IMR-90 (cell line): ENCODE results near the gene CCDC7. TPM values are rescaled to one million over a fixed set of nuclear protein-coding genes. Genes with fewer than 3 reads are reported as not detected.
A peak's percentile ranks its signal among the peaks of the same experiment; 100 is the strongest.

ENCODE experiments used
- ATAC-seq: fragments of 200-7000 bp; cut with Tn5 transposase; 2 replicates; pipeline ENCODE4 v1.9.1; 2020; ENCODE audit warnings: low read depth, mild to moderate bottlenecking, moderate library complexity
- BruUV-seq: library from RNA; stranded (reverse); fragments of 400-500 nt; replicated peaks from 2 replicates; lab custom pipeline; 2021; lab: Mats Ljungman, UMichigan
- CTCF ChIA-PET: fragments of 300-600 bp; formaldehyde crosslinking; extraction: SDS; loops from one replicate; lab custom pipeline; 2021; ENCODE audit warnings: antibody characterized with exemption; lab: Yijun Ruan, JAX
- POLR2A ChIA-PET: fragments of 300-600 bp; sonication (Branson Sonifier 250); formaldehyde crosslinking; loops from one replicate; lab custom pipeline; 2022; ENCODE audit warnings: antibody characterized with exemption; ENCODE audit not compliant: unreplicated experiment; lab: Charles Lee
- DNase-seq: peaks from one replicate; pipeline ENCODE4 v3.0.0; 2013
- H2AFZ ChIP-seq: replicated peaks from 2 replicates; pipeline ENCODE3; 2013; ENCODE audit warnings: low read length, mild to moderate bottlenecking; ENCODE audit not compliant: poor library complexity
- H2AK5ac ChIP-seq: 2 replicates; pipeline ENCODE4 v1.6.1; 2013; ENCODE audit warnings: low read depth, low read length, inconsistent platforms
- H2AK9ac ChIP-seq: replicated peaks from 2 replicates; pipeline ENCODE3; 2013; ENCODE audit warnings: mild to moderate bottlenecking, low read depth, low read length, moderate library complexity; ENCODE audit not compliant: poor library complexity
- H2BK120ac ChIP-seq: 2 replicates; pipeline ENCODE4 v1.6.1; 2013; ENCODE audit warnings: low read depth, low read length, inconsistent platforms
- H2BK15ac ChIP-seq: 3 replicates; pipeline ENCODE4 v1.6.1; 2013; ENCODE audit warnings: low read depth, low read length, inconsistent platforms
- H2BK20ac ChIP-seq: 2 replicates; pipeline ENCODE4 v1.6.1; 2013; ENCODE audit warnings: low read depth, mild to moderate bottlenecking, inconsistent platforms, low read length, moderate library complexity
- H2BK5ac ChIP-seq: 2 replicates; pipeline ENCODE4 v1.6.1; 2013; ENCODE audit warnings: mild to moderate bottlenecking, low read depth, low read length, inconsistent platforms; ENCODE audit not compliant: poor library complexity, severe bottlenecking
- H3K14ac ChIP-seq: replicated peaks from 2 replicates; pipeline ENCODE4 v1.6.1; 2013; ENCODE audit warnings: low read depth, low read length, inconsistent platforms
- H3K18ac ChIP-seq: 2 replicates; pipeline ENCODE4 v1.6.1; 2013; ENCODE audit warnings: low read depth, low read length, control low read depth
- H3K23ac ChIP-seq: 2 replicates; pipeline ENCODE4 v1.6.1; 2013; ENCODE audit warnings: low read depth, low read length, inconsistent platforms
- H3K27ac ChIP-seq: 2 replicates; pipeline ENCODE4 v1.5.1; 2013; ENCODE audit warnings: mild to moderate bottlenecking, control low read depth, low read length; ENCODE audit not compliant: insufficient read depth
- H3K27me3 ChIP-seq: 2 replicates; pipeline ENCODE4 v1.6.1; 2013; ENCODE audit warnings: low read length; ENCODE audit not compliant: control insufficient read depth, insufficient read depth
- H3K36me3 ChIP-seq: 2 replicates; pipeline ENCODE4 v1.6.1; 2013; ENCODE audit warnings: low read length, mixed read lengths; ENCODE audit not compliant: control insufficient read depth, insufficient read depth
- H3K4ac ChIP-seq: 2 replicates; pipeline ENCODE4 v1.6.1; 2013; ENCODE audit warnings: low read depth, low read length, inconsistent platforms
- H3K4me1 ChIP-seq: 2 replicates; pipeline ENCODE4 v1.6.1; 2013; ENCODE audit warnings: low read length, mixed read lengths; ENCODE audit not compliant: control insufficient read depth, insufficient read depth
- H3K4me2 ChIP-seq: 2 replicates; pipeline ENCODE4 v1.6.1; 2013; ENCODE audit warnings: low read depth, mild to moderate bottlenecking, control low read depth, low read length, moderate library complexity
- H3K4me3 ChIP-seq: 2 replicates; pipeline ENCODE4 v1.5.1; 2013; ENCODE audit warnings: low read depth, mild to moderate bottlenecking, control low read depth, low read length, moderate library complexity; ENCODE audit not compliant: insufficient read depth
- H3K56ac ChIP-seq: 2 replicates; pipeline ENCODE4 v1.6.1; 2013; ENCODE audit warnings: low read length, inconsistent platforms; ENCODE audit not compliant: insufficient read depth; ENCODE audit errors: extremely low read depth
- H3K79me1 ChIP-seq, 2 experiments: 2 replicates each; pipeline ENCODE4 v1.6.1; 2013; ENCODE audit warnings: low read length in 2 of 2, inconsistent platforms in 1 of 2, low read depth in 1 of 2
- H3K9ac ChIP-seq: 2 replicates; pipeline ENCODE4 v1.6.1; 2013; ENCODE audit warnings: low read depth, low read length, control low read depth
- H3K9me1 ChIP-seq: 2 replicates; pipeline ENCODE4 v1.6.1; 2013; ENCODE audit warnings: low read length, inconsistent platforms; ENCODE audit not compliant: insufficient read depth
- H3K9me3 ChIP-seq: 2 replicates; pipeline ENCODE4 v1.6.1; 2013; ENCODE audit warnings: low read length; ENCODE audit not compliant: control insufficient read depth, insufficient read depth
- H4K20me1 ChIP-seq: 2 replicates; pipeline ENCODE4 v1.6.1; 2013; ENCODE audit warnings: low read length, inconsistent platforms; ENCODE audit not compliant: insufficient read depth
- H4K5ac ChIP-seq: 2 replicates; pipeline ENCODE4 v1.6.1; 2013; ENCODE audit warnings: mild to moderate bottlenecking, low read depth, low read length, control low read depth
- H4K8ac ChIP-seq, 2 experiments: 2 replicates each; pipeline ENCODE4 v1.6.1; 2013; ENCODE audit warnings: low read depth in 2 of 2, low read length in 2 of 2, control low read depth in 1 of 2, inconsistent platforms in 1 of 2
- H4K91ac ChIP-seq: 2 replicates; pipeline ENCODE4 v1.6.1; 2013; ENCODE audit warnings: low read depth, low read length, inconsistent platforms; ENCODE audit not compliant: insufficient read depth
- BHLHE40 ChIP-seq: fragments of 150-350 bp; IDR thresholded peaks from 2 replicates; pipeline ENCODE4 v1.6.1; 2016; ENCODE audit warnings: mild to moderate bottlenecking, low read depth, low read length
- CEBPB ChIP-seq: IDR thresholded peaks from 2 replicates; pipeline ENCODE4 v1.6.1; 2012; ENCODE audit warnings: low read depth, low read length, improper control_type of control experiment
- CHD1 ChIP-seq: IDR thresholded peaks from 2 replicates; pipeline ENCODE4 v1.6.1; 2012; ENCODE audit warnings: low read depth, low read length, improper control_type of control experiment
- FOS ChIP-seq: fragments of 150-350 bp; IDR thresholded peaks from 2 replicates; pipeline ENCODE4 v1.6.1; 2016; ENCODE audit warnings: low read depth, low read length
- MAFK ChIP-seq: IDR thresholded peaks from 2 replicates; pipeline ENCODE4 v1.6.1; 2012; ENCODE audit warnings: low read depth, low read length, improper control_type of control experiment
- MAZ ChIP-seq: IDR thresholded peaks from 2 replicates; pipeline ENCODE4 v1.6.1; 2012; ENCODE audit warnings: low read depth, mild to moderate bottlenecking, low read length, improper control_type of control experiment, moderate library complexity, borderline replicate concordance
- MXI1 ChIP-seq: IDR thresholded peaks from 2 replicates; pipeline ENCODE4 v1.6.1; 2012; ENCODE audit warnings: low read depth, mild to moderate bottlenecking, low read length, moderate library complexity, borderline replicate concordance
- NFE2L2 ChIP-seq: fragments of 150-350 bp; IDR thresholded peaks from 2 replicates; pipeline ENCODE4 v1.6.1; 2016; ENCODE audit warnings: low read depth, mild to moderate bottlenecking, low read length
- POLR2A ChIP-seq: IDR thresholded peaks from 2 replicates; pipeline ENCODE4 v1.6.1; 2012; ENCODE audit warnings: mild to moderate bottlenecking, low read depth, low read length
- RAD21 ChIP-seq: IDR thresholded peaks from 2 replicates; pipeline ENCODE4 v1.6.1; 2012; ENCODE audit warnings: low read length, improper control_type of control experiment
- RCOR1 ChIP-seq: IDR thresholded peaks from 2 replicates; pipeline ENCODE4 v1.6.1; 2012; ENCODE audit warnings: mild to moderate bottlenecking, low read length, improper control_type of control experiment; ENCODE audit not compliant: insufficient replicate concordance
- RFX5 ChIP-seq: IDR thresholded peaks from 2 replicates; pipeline ENCODE4 v1.8.0; 2012; ENCODE audit warnings: low read depth, mild to moderate bottlenecking, low read length, moderate library complexity
- SMC3 ChIP-seq: fragments of 150-350 bp; IDR thresholded peaks from 2 replicates; pipeline ENCODE4 v1.6.1; 2016; ENCODE audit warnings: low read depth, mild to moderate bottlenecking, antibody characterized with exemption, low read length, moderate library complexity
- WGBS, 2 experiments: methylation state at CpG; one replicate each; pipeline versions ENCODE4 v1.1.5 to v1.1.7; 2013; ENCODE audit warnings: missing lambda C conversion rate in 2 of 2; ENCODE audit not compliant: insufficient read length in 1 of 2; ENCODE audit errors: extremely low coverage in 2 of 2; 5-methylcytosine and 5-hydroxymethylcytosine counted together
- dilution Hi-C: fragments of 300-500 bp; cut with HindIII; formaldehyde crosslinking; loops from one replicate; pipeline ENCODE4 v1.14.3; 2018; ENCODE audit warnings: low sequenced_read_pairs; ENCODE audit not compliant: unreplicated experiment
- in situ Hi-C: fragments of 300-500 bp; cut with MboI; formaldehyde crosslinking; loops from 3 replicates; pipeline ENCODE4 v1.14.3; 2019; ENCODE audit warnings: low sequenced_read_pairs, inconsistent platforms, mixed read lengths
- intact Hi-C: fragments of 100-400 bp; cut with micrococcal nuclease; formaldehyde crosslinking; loops from 2 replicates; pipeline ENCODE4 v1.10.0; 2022
- polyA plus RNA-seq, 3 experiments: library from polyadenylated mRNA; depleted of rRNA; stranded (reverse); fragments of >200 nt; gene quantifications; 2 replicates each; pipeline ENCODE4 v1.2.3, GENCODE V29; 2012; ENCODE audit warnings: low replicate concordance in 1 of 3
- total RNA-seq: library from RNA; depleted of rRNA; stranded (reverse); fragments of >200 nt; gene quantifications from 2 replicates; pipeline ENCODE4 v1.2.3, GENCODE V29; 2012
- TF ChIP-seq, protein P1 (sequence below): conservative IDR thresholded peaks from 2 replicates; pipeline ENCODE4 v1.5.1; 2012; ENCODE audit warnings: mild to moderate bottlenecking, low read depth, low read length, improper control_type of control experiment
- TF ChIP-seq, protein P2 (sequence below): fragments of 150-350 bp; IDR thresholded peaks from 2 replicates; pipeline ENCODE4 v1.6.1; 2016; ENCODE audit warnings: low read depth, mild to moderate bottlenecking, low read length, moderate library complexity, borderline replicate concordance
- TF ChIP-seq, protein P3 (sequence below): fragments of 150-350 bp; IDR thresholded peaks from 2 replicates; pipeline ENCODE4 v1.6.1; 2017; ENCODE audit warnings: mild to moderate bottlenecking, antibody characterized with exemption, low read length, low read depth

The CCDC7 gene
- total and polyA plus RNA-seq, 2 of the 4 experiments (the other 2 are of a cell fraction): 0.74 to 4.3 TPM

DNA sequence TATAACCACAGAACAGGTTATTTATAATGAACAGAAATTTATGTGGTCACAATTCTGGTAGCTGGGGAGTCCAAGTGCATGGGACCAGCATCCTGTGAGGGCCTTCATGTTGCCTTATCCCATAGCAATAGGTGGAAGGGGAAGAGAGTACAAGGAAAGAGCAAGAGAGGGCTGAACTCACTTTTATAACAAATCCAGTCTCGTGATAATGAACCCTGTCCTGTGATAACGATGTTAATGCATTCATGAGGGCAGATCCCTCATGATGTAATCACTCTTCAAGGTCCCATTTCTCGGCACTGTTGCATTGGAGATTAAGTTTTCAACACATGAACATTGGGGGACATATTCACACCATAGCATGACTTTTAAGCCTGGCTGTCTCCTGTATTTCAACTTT is 27.4 kb upstream of the CCDC7 start:
- intact Hi-C loops (loop anchor here (2.0 kb wide), 1 partner anchor 42 kb away; no protein-coding TSS in a partner anchor), in situ Hi-C loops (no loop called here), dilution Hi-C loops (no loop called here)
- 70% methylated on average over 2 of the region's 3 CpGs; no CpG with 5 or more reads in 1 of the 2 experiments for WGBS, 2 experiments
- Histone ChIP-seq H3K9me3 (no peaks in the 10 kb centered on the region), H3K14ac (no peak overlapping the region), H3K56ac (no peak overlapping the region), H3K36me3 (no peaks in the 10 kb centered on the region), H2BK20ac (no peak overlapping the region), H4K20me1 (no peaks in the 10 kb centered on the region), H3K18ac (peak overlapping the region; percentile 85), H2AFZ (no peak overlapping the region), H2BK15ac (no peak overlapping the region), H3K4me1 (peaks cover 5% of the 10 kb centered on the region), H3K79me1 (no peaks in the 10 kb centered on the region), H2AK9ac (no peak overlapping the region), H3K9me1 (no peaks in the 10 kb centered on the region), H3K27me3 (no peaks in the 10 kb centered on the region), H3K4me3 (no peak overlapping the region), H3K4ac (no peak overlapping the region), H4K8ac (no peak overlapping the region), H3K27ac (peak overlapping the region; percentile 53; the same call in 1 of the 2 replicates), H3K4me2 (no peak overlapping the region), H3K9ac (no peak overlapping the region), H4K91ac (no peak overlapping the region), H2BK5ac (peak overlapping the region; percentile 26), H3K23ac (no peak overlapping the region), H2BK120ac (no peak overlapping the region), H2AK5ac (no peak overlapping the region), H4K5ac (0 out of 2 replicates have a peak overlapping the region, but pooled peaks have one; percentile 12)
- CTCF ChIA-PET: no interaction called here
- POLR2A ChIA-PET: no interaction called here
- ATAC-seq (no peak), DNase-seq (no peak)
- no TSS peak for BruUV-seq
- no peak for TF ChIP-seq POLR2A
- no peak for TF ChIP-seq BHLHE40
- no peak for TF ChIP-seq MXI1
- TF ChIP-seq RAD21: no peak
- no peak for TF ChIP-seq NFE2L2
- TF ChIP-seq CHD1: no peak
- no peak for TF ChIP-seq CEBPB
- no peak for TF ChIP-seq RCOR1
- TF ChIP-seq, protein P1, sequence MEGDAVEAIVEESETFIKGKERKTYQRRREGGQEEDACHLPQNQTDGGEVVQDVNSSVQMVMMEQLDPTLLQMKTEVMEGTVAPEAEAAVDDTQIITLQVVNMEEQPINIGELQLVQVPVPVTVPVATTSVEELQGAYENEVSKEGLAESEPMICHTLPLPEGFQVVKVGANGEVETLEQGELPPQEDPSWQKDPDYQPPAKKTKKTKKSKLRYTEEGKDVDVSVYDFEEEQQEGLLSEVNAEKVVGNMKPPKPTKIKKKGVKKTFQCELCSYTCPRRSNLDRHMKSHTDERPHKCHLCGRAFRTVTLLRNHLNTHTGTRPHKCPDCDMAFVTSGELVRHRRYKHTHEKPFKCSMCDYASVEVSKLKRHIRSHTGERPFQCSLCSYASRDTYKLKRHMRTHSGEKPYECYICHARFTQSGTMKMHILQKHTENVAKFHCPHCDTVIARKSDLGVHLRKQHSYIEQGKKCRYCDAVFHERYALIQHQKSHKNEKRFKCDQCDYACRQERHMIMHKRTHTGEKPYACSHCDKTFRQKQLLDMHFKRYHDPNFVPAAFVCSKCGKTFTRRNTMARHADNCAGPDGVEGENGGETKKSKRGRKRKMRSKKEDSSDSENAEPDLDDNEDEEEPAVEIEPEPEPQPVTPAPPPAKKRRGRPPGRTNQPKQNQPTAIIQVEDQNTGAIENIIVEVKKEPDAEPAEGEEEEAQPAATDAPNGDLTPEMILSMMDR: no peak
- TF ChIP-seq RFX5: no peak
- TF ChIP-seq, protein P2, sequence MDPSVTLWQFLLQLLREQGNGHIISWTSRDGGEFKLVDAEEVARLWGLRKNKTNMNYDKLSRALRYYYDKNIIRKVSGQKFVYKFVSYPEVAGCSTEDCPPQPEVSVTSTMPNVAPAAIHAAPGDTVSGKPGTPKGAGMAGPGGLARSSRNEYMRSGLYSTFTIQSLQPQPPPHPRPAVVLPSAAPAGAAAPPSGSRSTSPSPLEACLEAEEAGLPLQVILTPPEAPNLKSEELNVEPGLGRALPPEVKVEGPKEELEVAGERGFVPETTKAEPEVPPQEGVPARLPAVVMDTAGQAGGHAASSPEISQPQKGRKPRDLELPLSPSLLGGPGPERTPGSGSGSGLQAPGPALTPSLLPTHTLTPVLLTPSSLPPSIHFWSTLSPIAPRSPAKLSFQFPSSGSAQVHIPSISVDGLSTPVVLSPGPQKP: no peak
- TF ChIP-seq MAZ: no peak
- no peak for TF ChIP-seq MAFK
- TF ChIP-seq, protein P3, sequence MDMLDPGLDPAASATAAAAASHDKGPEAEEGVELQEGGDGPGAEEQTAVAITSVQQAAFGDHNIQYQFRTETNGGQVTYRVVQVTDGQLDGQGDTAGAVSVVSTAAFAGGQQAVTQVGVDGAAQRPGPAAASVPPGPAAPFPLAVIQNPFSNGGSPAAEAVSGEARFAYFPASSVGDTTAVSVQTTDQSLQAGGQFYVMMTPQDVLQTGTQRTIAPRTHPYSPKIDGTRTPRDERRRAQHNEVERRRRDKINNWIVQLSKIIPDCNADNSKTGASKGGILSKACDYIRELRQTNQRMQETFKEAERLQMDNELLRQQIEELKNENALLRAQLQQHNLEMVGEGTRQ: no peak
- TF ChIP-seq FOS: no peak
- TF ChIP-seq SMC3: no peak
